GM21717 (cell line): ENCODE data around the gene RHEB.

ENCODE experiments used
- ATAC-seq: cut with Tn5 transposase; IDR thresholded peaks from one replicate; pipeline ENCODE4 v1.9.1; 2021; ENCODE audit warnings: mild to moderate bottlenecking, moderate library complexity; ENCODE audit not compliant: unreplicated experiment

Gene RHEB

GRCh38 chr7:151451626-151452571 lies 67.8 kb downstream of the RHEB start:
- no peak for ATAC-seq

DNA sequence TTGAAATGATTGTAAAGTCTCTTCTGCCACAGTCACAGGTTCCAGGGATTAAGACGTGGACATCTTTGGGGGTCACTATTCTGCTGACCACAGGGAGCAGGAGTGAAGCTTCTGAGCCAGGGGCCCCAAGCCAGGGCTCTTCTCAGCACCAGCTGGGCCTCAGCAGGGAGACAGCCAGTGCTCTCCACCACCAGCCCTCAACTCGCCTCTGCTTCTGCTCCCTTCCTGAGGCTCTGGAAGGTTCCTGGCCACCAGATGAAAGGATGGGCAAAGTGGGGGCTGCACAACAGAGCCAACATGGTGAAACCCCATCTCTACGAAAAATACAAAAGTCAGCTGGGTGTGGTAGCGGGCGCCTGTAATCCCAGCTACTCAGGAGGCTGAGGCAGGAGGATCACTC lies 68.5 kb downstream of the RHEB start:
- ATAC-seq, result no peak

GRCh38 chr7:151449990-151450389 lies 69.7 kb downstream of the RHEB start:
- no peak for ATAC-seq

DNA sequence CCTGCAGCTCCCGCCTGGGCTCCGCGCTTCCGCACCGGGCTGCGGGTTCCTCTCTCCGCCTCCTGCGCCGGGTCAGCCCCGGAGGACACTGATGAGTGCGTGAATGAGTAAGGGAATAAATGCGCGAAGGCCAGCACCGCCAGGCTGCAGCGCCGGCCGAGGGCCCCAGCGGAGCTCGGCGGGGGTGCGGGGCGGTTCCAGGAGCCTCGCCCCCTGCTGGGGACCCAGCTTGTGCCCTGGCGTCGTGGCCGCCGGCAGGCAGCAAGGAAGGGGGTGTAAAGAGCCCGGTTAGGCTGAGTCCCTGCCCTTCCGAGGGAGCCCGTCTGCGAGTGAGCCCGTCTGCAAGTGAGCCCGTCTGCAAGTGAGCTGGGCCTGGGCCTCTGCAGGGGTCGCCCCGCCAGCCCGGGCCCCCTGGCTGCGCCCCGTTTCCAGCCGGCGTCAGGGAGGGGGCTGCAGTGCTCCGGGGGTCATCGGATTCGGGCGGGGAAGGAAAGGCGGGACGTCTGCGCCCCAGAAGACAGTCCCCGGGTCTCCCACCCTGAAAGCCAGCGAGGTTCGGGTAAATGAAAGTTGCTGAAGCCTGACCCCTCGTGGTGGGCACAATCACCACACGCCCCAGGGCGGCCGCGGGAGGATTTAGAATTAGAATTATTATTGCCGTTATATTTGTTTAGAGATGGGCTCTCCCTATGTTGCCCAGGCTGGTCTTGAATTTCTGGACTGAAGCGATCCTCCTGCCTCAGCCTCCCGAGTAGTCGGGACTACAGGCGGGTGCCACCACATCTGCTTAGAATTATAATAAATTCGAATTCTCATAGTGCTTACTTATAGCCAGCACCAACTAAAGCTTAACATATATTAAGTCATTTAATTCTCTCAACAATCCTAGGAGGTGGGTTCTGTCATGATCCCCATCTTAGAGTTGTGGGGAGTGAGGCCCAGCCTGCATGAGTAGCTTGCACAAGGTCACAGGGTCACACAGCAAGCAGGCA lies 71.1 kb downstream of the RHEB start:
- no peak for ATAC-seq

DNA sequence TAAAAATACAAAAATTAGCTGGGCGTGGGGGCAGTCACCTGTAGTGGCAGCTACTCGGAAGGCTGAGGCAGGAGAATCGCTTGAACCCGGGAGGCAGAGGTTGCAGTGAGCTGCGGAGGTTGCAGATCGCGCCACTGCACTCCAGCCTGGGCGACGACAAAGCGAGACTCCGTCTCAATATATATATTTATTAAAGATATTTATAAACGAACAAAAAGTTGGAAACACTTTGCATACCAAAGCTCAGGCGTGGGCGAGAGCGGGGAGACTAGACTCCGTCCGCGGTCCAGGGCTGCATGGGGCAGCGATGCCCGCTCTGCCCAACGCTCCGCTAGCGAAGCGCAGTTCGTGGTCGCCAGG lies 71.8 kb downstream of the RHEB start:
- ATAC-seq, result no peak

GRCh38 chr7:151447312-151447711 lies 72.4 kb downstream of the RHEB start:
- no peak for ATAC-seq

GRCh38 chr7:151446412-151446811 lies 73.3 kb downstream of the RHEB start:
- ATAC-seq, result no peak

GRCh38 chr7:151444632-151445031 lies 75.1 kb downstream of the RHEB start:
- no peak for ATAC-seq

- ATAC-seq, result no peak
Observed at GRCh38 chr7:151442776-151443496, 76.8 kb downstream of the RHEB start.

GRCh38 chr7:151440799-151441445 lies 78.8 kb downstream of the RHEB start:
- no peak for ATAC-seq

DNA sequence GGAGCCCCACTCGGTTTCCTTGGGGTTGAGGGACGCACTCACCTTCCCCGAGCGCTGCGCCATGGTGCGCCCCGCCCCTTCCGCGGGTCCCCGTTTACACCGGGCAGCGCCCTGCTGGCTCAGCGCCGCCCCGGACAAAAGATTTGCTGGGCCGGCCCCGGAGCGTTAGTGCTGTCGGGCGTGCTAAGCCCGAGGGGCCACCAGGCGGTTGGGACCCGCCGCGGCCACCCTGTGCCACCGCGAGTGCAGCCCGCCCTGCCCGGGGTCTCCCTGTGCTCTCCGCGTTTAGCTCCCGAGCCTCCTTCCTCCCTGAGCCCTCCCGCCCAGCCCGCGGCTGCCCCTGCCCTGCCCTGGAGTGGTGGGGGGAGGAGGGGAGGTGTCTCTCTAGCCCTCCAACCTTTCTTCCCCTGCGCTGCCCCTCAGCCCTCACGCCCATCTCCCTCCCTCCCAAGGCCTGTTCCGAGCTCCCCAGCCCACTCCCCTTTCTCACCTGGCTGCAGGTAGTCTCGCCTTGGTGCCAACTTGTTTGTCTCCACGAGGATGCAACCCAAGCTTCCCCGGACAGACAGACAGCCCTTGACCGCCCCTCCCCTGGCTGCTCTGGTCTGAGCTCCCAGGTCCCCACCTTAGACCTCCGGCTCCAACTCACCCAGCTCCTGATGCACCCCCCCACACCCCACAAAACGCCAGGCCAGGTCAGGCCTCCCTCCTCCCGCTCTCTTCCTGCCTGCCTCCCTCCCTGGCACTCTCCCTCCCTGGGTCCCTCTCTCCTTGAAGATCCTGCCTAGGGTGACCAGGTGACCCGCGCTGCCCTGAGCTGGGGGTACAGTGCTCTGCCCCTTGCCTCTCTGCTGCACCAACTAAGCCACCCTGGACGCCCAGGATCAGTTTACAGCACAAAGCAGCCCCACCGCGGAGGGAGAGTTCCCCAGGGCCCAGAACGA lies 79.6 kb downstream of the RHEB start, which contains the start of gene CRYGN:
Gene CRYGN, minus strand, starts transcription at position 287 of the 944 bp plus-strand sequence. Its CDS starts 224 bp downstream, at position 63.
- ATAC-seq, result no peak

DNA sequence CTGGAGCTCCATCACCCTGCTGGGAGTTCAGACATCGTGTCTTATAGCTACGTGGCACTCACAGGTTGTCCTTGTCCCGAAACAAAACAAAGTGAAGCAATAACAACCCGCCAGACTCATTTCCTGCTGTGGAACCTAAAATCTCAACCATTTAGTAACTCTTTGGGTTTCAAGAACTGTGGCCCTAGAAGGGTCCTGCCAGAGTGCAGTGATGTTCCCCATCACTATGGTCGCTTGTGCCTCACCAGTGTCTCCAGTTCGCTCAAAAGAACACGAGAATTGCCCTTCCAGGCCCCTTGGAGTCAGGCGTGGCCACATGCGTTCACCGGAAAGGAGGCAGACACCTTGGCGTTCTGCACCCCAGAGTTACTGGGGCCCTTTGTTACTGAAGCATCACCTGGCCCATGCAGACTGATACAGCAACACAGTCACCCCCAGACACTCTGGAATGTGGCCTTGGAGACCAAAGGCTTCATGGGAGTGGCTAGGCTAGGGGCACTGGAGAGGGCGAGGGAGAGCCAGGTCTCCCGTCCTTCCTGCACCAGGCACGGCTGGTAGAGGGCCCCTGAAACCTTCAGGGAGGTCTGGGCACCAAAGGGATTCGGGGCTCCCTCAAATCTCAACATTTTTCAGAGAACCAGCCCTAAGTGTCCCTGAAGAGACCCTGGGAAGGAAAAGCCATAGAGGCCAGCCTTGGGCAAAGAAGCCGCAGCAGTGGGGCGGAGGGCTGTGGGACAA lies 80.7 kb downstream of the RHEB start:
- no peak for ATAC-seq

DNA sequence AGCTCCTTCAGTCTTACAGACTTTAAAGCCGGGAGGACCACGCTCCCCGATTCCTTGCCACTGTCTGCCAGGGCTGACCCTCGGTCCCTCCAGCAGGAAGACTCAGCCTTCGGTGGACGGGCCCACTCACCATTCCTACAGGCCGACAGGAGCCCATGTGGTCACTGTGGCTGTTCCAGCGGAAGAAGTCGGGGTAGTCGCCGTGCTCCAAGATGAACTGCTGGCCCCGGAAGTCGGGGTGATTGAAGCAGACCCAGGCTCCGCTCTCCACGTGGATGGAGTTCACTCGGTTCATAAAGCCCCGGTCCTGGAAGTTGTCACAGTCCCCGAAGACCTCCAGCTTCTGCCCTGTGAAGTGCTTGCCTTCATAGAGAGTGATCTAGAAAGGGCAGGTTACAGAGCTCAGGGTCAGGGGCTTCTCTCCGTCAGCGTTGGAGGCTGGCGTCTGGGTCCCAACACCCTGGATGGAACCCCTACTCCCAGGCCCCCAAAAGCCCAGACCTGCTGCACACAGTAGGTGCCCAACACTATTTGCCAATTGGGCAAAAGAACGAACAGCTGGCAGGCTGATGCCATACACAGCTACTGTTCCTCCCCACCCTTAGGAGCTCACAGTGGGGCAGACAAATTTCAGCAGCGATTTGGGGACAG lies 81.7 kb downstream of the RHEB start:
- no peak for ATAC-seq

GRCh38 chr7:151437159-151437553 lies 82.5 kb downstream of the RHEB start:
- no peak for ATAC-seq

- no peak for ATAC-seq
Observed at GRCh38 chr7:151436446-151437158, 83.1 kb downstream of the RHEB start.

- no peak for ATAC-seq
Observed at GRCh38 chr7:151435971-151436370, 83.7 kb downstream of the RHEB start.
